GM12892 (cell line): Measurements from ENCODE around the gene SMARCAD1.

ENCODE experiments used
- POLR2A ChIP-seq: IDR thresholded peaks from 2 replicates; pipeline ENCODE4 v1.6.1; 2011; ENCODE audit warnings: low read depth, low read length, control low read depth
- TAF1 ChIP-seq: IDR thresholded peaks from 2 replicates; pipeline ENCODE4 v1.6.1; 2011; ENCODE audit warnings: low read depth, mild to moderate bottlenecking, control low read depth, low read length, borderline replicate concordance

DNA sequence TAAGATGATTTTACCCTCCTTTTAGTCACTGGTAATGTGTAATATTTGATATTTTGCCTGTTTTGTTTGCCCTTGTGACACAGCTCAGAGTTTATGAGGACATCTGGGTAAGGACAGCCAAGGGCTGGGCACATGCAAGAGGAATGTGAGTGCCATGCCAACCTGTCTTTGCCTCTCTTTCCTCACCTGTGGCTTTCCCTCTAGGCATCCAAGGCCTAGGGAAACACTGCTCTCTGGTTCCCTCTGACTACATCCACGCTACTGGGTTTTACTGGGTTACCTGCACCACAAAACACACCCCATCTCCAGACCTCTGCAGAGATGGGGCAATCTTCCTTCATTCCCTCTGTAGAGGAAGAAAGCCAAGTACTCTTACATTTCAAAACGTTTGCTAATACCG, 127.3 kb downstream of the SMARCAD1 start:
- TF ChIP-seq POLR2A (no peak), TAF1 (no peak)
